Stimulated activated memory B cell treated with anti-CD40 and anti-IgM and Interleukin-4, amounts not matched to agents 10 μg/mL and 1 μg/mL and 100 μg/mL, for 72 hours (primary cell): ENCODE results near the gene ADARB2.
A peak's percentile ranks its signal among the peaks of the same experiment; 100 is the strongest.
"Not testable (repeated sequence)": the region's sequence is repeated elsewhere in the genome, so short reads cannot be mapped to it uniquely, and the experiment has no call there.

Experiments
- ATAC-seq: fragments of 150-1000 bp; cut with Tn5 transposase; 2 replicates; pipeline ENCODE4 v1.10.0; 2021
- H3K27ac Mint-ChIP-seq: one replicate; pipeline ENCODE4 v1.8.0; 2022; ENCODE audit warnings: mild to moderate bottlenecking, mixed read lengths
- H3K27me3 Mint-ChIP-seq: one replicate; pipeline ENCODE4 v1.8.0; 2022; ENCODE audit warnings: mixed read lengths
- H3K36me3 Mint-ChIP-seq: one replicate; pipeline ENCODE4 v1.8.0; 2022; ENCODE audit warnings: mixed read lengths
- H3K4me1 Mint-ChIP-seq: one replicate; pipeline ENCODE4 v1.8.0; 2022; ENCODE audit warnings: mixed read lengths
- H3K4me3 Mint-ChIP-seq: one replicate; pipeline ENCODE4 v1.8.0; 2022; ENCODE audit warnings: mild to moderate bottlenecking, moderate library complexity, mixed read lengths
- H3K9me3 Mint-ChIP-seq: one replicate; pipeline ENCODE4 v1.8.0; 2022; ENCODE audit warnings: mixed read lengths

The ADARB2 gene

GRCh38 chr10:1335642-1336041 lies 401.7 kb downstream of the ADARB2 start:
- no peak overlapping the region for H3K27ac Mint-ChIP-seq
- no peak overlapping the region for H3K4me3 Mint-ChIP-seq
- no peaks in the 10 kb centered on the region for H3K9me3 Mint-ChIP-seq
- no peaks in the 10 kb centered on the region for H3K36me3 Mint-ChIP-seq
- peaks cover 36% of the 10 kb centered on the region for H3K27me3 Mint-ChIP-seq
- no peaks in the 10 kb centered on the region for H3K4me1 Mint-ChIP-seq
- no peak for ATAC-seq

DNA sequence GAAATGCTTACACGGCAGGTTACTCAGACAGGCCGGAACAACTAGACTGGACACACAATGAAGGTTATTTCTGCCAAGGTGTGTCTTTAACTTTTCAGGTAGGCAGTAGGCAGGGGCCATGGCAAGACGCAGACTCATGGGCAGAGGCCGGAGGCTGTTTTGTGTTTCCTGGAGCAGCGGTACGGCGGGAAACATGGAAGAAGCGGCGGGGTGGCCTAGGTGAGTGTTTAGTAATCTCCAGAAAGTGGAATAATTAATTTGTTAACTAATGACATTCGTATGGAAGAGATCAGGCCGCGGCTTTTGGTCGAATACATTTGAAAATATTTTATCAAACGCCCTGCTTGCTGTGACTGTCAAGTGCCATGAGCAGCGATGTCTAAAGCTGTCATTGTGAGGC lies 403.3 kb downstream of the ADARB2 start:
- H3K27ac Mint-ChIP-seq, result no peak overlapping the region
- H3K36me3 Mint-ChIP-seq, result no peaks in the 10 kb centered on the region
- H3K4me1 Mint-ChIP-seq, result no peaks in the 10 kb centered on the region
- peaks cover 36% of the 10 kb centered on the region for H3K27me3 Mint-ChIP-seq
- no peak for ATAC-seq
- no peaks in the 10 kb centered on the region for H3K9me3 Mint-ChIP-seq
- no peak overlapping the region for H3K4me3 Mint-ChIP-seq

DNA sequence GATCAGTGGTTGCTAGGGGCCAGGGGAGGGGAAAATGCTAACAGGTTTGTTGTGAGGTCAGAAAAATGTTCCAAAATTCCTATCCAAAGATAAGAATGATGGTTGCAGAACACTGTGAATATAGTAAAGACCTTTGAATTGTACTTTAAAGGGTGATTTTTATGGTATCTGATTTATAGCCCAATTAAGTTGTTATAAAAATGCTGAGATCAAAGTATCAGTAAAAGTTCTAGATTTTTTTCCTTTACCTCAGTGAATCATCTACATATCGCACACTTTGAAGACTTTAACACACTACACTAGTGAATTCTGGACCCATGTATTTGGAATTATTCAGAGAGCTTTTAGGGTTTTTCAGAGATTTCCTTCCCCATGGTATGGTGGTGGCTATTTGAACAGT lies 405.8 kb downstream of the ADARB2 start:
- Mint-ChIP-seq H3K36me3 (no peaks in the 10 kb centered on the region), H3K9me3 (peaks cover 6% of the 10 kb centered on the region), H3K4me3 (no peak overlapping the region), H3K4me1 (no peaks in the 10 kb centered on the region), H3K27ac (no peak overlapping the region), H3K27me3 (peaks cover 36% of the 10 kb centered on the region)
- no peak for ATAC-seq

- no peak for ATAC-seq
- Mint-ChIP-seq H3K4me3 (no peak overlapping the region), H3K27me3 (peaks cover 22% of the 10 kb centered on the region), H3K9me3 (peaks cover 6% of the 10 kb centered on the region), H3K4me1 (no peaks in the 10 kb centered on the region), H3K36me3 (no peaks in the 10 kb centered on the region), H3K27ac (no peak overlapping the region)
Measured at GRCh38 chr10:1329622-1330021, 407.7 kb downstream of the ADARB2 start.

DNA sequence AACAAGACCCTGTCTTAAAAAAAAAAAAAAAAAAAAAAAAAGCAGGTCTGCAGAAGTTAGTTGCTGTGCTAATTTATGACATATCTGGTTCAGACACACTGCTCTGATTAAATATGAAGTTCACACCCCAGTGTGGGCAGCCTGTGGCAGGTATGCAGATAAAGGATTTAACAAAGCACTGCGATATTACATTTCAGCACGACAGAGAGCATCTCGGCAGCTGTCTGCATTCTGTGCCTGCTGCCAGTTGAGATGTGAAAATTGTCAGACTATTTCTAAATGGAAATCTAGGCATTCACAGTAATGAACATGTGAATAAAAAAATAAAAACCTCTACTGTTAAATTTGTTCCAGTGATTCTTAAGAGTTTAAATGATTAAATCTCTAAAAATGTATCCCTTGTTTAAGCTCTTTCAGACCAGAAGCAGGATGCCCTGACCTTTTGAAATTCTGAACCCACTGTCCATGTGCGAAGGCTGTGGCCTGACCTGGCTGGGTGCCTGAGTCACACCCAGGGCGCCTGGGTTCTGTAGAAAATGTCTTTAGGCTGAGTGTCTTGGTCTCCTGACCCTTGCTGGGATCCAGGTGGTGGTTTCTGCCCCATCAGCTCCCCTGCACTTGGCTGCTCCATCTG lies 408.2 kb downstream of the ADARB2 start:
- no peak overlapping the region for H3K4me3 Mint-ChIP-seq
- H3K27ac Mint-ChIP-seq, result no peak overlapping the region
- H3K27me3 Mint-ChIP-seq, result peaks cover 27% of the 10 kb centered on the region
- H3K4me1 Mint-ChIP-seq, result no peaks in the 10 kb centered on the region
- no peak for ATAC-seq
- H3K9me3 Mint-ChIP-seq, result peaks cover 6% of the 10 kb centered on the region
- no peaks in the 10 kb centered on the region for H3K36me3 Mint-ChIP-seq

DNA sequence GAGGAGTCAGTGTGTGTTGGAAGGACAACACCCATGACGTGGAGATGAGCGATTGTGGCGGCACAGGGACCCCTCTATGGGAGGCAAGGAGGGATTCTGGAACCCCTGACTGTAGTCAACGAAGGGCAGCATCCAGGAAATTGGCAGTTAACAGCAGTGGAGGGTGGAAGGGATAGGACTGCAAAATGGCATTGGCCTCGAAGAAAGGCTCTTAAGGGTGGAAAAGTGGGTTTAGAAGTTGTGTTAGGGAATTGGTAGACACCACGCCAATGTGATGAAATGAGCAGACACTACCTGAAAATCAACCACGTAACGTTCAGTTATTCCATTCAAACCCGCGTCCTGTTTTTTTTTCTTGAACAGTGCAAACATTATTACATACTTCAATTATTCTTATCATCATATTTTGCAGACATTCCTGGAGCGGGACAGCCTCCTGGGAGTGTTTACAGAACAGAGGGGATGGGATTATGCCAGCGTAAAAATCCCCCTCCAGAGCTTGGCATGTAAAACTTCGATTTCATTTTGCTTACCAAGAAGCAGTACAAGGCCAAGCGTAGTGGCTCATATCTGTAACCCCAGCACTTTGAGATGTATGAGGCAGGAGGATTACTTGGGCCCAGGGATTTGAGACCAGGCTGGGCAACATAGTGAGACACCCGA lies 409.0 kb downstream of the ADARB2 start:
- peaks cover 27% of the 10 kb centered on the region for H3K27me3 Mint-ChIP-seq
- ATAC-seq, result no peak
- no peak overlapping the region for H3K27ac Mint-ChIP-seq
- no peaks in the 10 kb centered on the region for H3K36me3 Mint-ChIP-seq
- peaks cover 6% of the 10 kb centered on the region for H3K9me3 Mint-ChIP-seq
- no peaks in the 10 kb centered on the region for H3K4me1 Mint-ChIP-seq
- H3K4me3 Mint-ChIP-seq, result no peak overlapping the region

- no peaks in the 10 kb centered on the region for H3K4me1 Mint-ChIP-seq
- H3K36me3 Mint-ChIP-seq, result no peaks in the 10 kb centered on the region
- peaks cover 6% of the 10 kb centered on the region for H3K9me3 Mint-ChIP-seq
- ATAC-seq, result no peak
- H3K27me3 Mint-ChIP-seq, result peaks cover 27% of the 10 kb centered on the region
- H3K4me3 Mint-ChIP-seq, result no peak overlapping the region
- H3K27ac Mint-ChIP-seq, result no peak overlapping the region
Measured at GRCh38 chr10:1327759-1328158, 409.6 kb downstream of the ADARB2 start.

GRCh38 chr10:1326514-1326913 lies 410.8 kb downstream of the ADARB2 start:
- H3K4me3 Mint-ChIP-seq, ATAC-seq, H3K36me3 Mint-ChIP-seq, H3K9me3 Mint-ChIP-seq, H3K4me1 Mint-ChIP-seq, H3K27ac Mint-ChIP-seq: not testable (repeated sequence)
- peaks cover 35% of the 10 kb centered on the region for H3K27me3 Mint-ChIP-seq

DNA sequence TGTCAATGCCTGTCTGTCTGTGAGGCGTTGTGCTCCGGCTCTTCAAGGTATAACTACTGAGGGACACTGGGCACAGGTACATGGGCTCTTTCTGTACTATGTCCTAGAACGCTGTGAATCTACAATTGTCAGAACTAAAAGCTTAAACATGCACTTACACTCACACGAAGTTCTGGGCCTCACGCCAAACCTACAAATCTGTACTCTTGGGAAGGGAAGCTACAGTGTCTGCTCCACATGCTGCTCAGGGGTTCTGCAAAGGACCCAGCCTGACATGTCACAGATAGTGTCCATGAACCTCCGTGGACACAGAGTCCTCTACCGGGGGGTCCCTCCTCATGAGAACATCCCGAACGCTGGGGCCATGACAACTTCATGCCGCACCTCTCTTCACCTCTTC lies 412.4 kb downstream of the ADARB2 start:
- Mint-ChIP-seq H3K9me3 (peaks cover 6% of the 10 kb centered on the region), H3K27ac (no peak overlapping the region), H3K4me3 (no peak overlapping the region), H3K4me1 (no peaks in the 10 kb centered on the region), H3K36me3 (no peaks in the 10 kb centered on the region), H3K27me3 (peaks cover 51% of the 10 kb centered on the region)
- no peak for ATAC-seq

- ATAC-seq, result peak; percentile 34
- Mint-ChIP-seq H3K36me3 (no peaks in the 10 kb centered on the region), H3K4me3 (no peak overlapping the region), H3K27me3 (peaks cover 52% of the 10 kb centered on the region), H3K27ac (no peak overlapping the region), H3K4me1 (no peaks in the 10 kb centered on the region), H3K9me3 (peaks cover 6% of the 10 kb centered on the region)
Measured at GRCh38 chr10:1323951-1324350, 413.4 kb downstream of the ADARB2 start.

GRCh38 chr10:1320739-1321320 lies 416.5 kb downstream of the ADARB2 start:
- ATAC-seq, result no peak
- Mint-ChIP-seq H3K27ac (no peak overlapping the region), H3K4me1 (no peaks in the 10 kb centered on the region), H3K9me3 (no peaks in the 10 kb centered on the region), H3K27me3 (peaks cover 52% of the 10 kb centered on the region), H3K4me3 (no peak overlapping the region), H3K36me3 (no peaks in the 10 kb centered on the region)

GRCh38 chr10:1316809-1317143 lies 420.5 kb downstream of the ADARB2 start:
- H3K9me3 Mint-ChIP-seq, result no peaks in the 10 kb centered on the region
- no peak overlapping the region for H3K27ac Mint-ChIP-seq
- H3K36me3 Mint-ChIP-seq, result no peaks in the 10 kb centered on the region
- H3K4me3 Mint-ChIP-seq, result no peak overlapping the region
- ATAC-seq, result no peak
- no peaks in the 10 kb centered on the region for H3K4me1 Mint-ChIP-seq
- peaks cover 35% of the 10 kb centered on the region for H3K27me3 Mint-ChIP-seq

DNA sequence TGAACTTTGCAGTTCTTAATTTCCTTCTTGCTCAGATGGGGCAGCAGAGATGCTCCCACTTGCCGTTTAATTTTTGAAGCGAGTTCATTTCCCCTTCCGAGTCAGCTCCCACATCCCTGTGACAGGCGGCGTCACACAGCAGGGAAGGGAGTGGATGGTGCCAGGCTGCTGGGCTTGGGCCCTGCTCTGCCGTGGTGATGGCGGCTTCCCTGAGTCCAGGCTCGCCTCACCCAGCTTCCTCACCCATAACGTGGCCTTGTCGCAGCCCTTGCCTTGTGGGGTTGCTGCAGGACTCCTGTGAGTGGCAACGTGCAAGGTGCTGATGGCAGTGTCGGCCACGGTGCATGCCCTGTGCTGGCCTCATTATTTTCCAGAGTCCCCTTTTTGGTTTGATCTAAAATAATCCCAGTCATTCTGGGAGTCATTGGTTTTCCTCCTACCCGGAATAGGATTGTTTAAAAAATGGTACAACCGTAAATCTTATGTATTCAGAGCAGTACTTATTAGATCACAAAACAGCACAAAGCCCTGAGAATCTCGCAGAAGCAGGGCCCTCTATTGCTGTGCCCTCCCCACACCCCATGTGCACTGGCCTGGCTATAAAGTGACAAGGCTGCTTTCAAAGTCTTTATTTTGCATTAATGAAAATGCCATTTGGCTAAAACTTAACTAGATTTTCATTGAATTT lies 421.1 kb downstream of the ADARB2 start:
- Mint-ChIP-seq H3K27ac (no peak overlapping the region), H3K4me3 (no peak overlapping the region)

DNA sequence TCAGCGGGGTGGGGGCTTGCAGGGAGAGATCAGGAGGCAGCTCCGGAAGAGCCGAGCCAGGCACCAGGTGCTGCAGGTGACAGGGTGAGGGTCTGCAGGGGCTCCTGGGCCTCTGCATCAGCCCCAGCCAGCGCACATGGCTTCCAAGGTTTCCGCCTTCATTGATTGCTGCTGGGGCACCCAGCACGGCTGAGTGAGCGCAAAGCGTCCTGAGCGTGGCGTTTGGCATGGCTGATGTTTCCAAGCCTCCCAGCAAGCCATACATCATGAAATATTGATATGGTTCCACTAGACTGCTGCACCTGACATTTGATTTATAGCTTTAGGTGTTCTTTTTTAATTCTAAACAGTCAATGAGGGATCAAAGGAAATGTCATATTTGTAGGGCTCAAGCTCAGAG lies 422.1 kb downstream of the ADARB2 start:
- no peaks in the 10 kb centered on the region for H3K4me1 Mint-ChIP-seq
- H3K9me3 Mint-ChIP-seq, result no peaks in the 10 kb centered on the region
- no peaks in the 10 kb centered on the region for H3K36me3 Mint-ChIP-seq
- H3K4me3 Mint-ChIP-seq, result no peak overlapping the region
- H3K27ac Mint-ChIP-seq, result no peak overlapping the region
- peaks cover 19% of the 10 kb centered on the region for H3K27me3 Mint-ChIP-seq
- ATAC-seq, result no peak

More for the DNA sequence above, 421.1 kb downstream of the ADARB2 start:
- no peaks in the 10 kb centered on the region for H3K9me3 Mint-ChIP-seq
- no peaks in the 10 kb centered on the region for H3K36me3 Mint-ChIP-seq
- no peaks in the 10 kb centered on the region for H3K4me1 Mint-ChIP-seq
- no peak for ATAC-seq
- peaks cover 30% of the 10 kb centered on the region for H3K27me3 Mint-ChIP-seq

GRCh38 chr10:1311726-1312125 lies 425.6 kb downstream of the ADARB2 start:
- Mint-ChIP-seq H3K27me3 (peaks cover 16% of the 10 kb centered on the region), H3K36me3 (no peaks in the 10 kb centered on the region), H3K27ac (no peak overlapping the region), H3K4me3 (no peak overlapping the region), H3K9me3 (no peaks in the 10 kb centered on the region), H3K4me1 (no peaks in the 10 kb centered on the region)
- no peak for ATAC-seq
